ENCODE data around the gene ITSN2.

- TF ChIP-seq CTCF (IDR thresholded peaks at IDR 0.05) (no peak), EZH2 (IDR thresholded peaks at IDR 0.05) (no peak)
These were observed 184.0 kb downstream of the ITSN2 start for GRCh38 chr2:24176326-24176725.

Data from neural progenitor cell (in vitro differentiated cells).